GM18526 (cell line): ENCODE data around the gene SPON1.

Source experiments
- POLR2A ChIP-seq: IDR thresholded peaks from 3 replicates; pipeline ENCODE4 v1.6.1; 2011; ENCODE audit not compliant: insufficient read length; ENCODE audit errors: extremely low read depth

Gene SPON1

DNA sequence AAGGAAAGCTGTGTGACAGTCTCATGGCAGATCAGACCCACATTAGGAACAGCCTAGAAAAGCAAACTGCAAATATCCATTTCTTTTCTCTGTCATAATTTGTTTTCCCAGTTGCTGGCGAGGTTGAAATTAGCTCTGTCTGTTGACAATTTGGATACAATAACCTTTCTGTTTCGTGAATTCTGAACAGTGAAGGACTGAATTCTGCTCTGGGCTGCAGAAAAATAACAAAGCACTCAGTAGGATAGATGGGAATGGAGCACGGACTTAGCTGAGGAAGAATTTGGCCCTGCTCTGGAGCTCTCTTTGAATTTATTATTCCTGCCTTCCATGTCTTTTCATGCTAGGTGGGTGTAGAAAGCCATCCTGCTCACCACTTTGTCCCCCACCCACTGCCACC, 256.2 kb downstream of the SPON1 start:
- no peak for TF ChIP-seq POLR2A

DNA sequence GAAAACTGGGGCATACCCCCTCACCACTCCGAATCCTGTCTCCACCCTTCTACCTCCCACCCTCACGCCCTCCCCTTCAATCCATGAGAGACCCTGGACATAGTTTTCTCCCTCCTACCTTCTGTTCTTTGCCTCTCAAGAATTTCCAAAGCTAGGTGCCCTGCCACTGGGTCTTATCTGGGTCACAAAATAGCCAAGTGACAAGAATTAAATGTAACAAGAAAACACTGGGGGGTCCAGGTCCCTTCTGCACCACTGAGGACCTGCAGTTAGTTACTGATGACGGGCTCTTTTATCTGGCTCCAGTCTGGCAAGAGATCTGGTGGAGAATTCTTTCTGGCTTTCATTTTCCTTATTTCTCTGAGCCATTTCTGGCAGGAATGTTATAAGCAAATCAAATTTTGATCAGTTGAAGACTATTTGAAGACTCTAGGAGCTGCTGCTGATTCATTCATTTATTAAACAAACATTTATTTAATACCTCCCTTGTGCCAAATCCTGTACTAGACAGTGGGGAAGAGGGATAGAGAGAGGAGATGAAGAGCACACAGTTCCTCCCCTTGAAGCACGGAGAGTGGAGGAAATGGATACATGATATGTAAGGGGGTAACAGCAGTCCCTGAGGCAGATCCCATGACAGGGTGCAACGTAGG, 261.2 kb downstream of the SPON1 start:
- TF ChIP-seq POLR2A, result no peak

DNA sequence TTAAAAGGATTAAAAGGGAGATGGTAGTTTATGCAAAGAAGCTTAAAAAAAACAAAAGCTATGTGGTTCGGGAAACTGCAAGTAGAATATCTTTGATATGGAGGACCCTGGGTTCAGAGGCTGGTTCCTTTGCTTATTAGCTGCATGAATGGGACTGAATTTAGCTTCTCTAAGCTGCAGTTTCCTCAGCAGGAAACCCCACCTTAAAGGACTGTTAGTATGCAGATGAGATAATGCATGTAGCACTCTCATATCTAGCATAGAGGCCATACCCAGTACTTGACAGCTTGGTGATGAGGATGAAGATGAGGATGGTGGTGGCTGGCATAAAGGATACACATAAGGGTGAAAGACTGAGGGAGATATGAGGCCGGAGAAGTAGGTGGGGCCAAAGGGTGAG, 261.9 kb downstream of the SPON1 start:
- TF ChIP-seq POLR2A, result no peak

DNA sequence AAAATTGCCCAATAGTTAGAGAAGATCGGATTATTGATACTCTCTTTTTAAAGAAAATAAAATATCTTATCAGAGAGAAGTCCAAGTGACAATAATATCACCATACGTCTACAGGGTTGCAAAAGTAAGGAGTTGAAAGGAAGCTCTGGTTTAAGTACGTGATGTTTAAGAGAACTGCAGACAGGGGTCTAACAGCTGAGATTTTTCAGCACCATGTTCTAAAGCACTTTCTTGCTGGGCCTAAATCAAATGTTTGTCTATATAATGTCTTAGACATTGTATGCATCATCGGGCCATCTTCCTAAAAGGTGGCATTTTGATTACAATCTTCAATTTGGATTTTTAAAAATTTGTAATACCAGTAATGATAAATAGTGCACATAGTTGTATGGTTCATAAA, 263.1 kb downstream of the SPON1 start:
- TF ChIP-seq POLR2A, result no peak

DNA sequence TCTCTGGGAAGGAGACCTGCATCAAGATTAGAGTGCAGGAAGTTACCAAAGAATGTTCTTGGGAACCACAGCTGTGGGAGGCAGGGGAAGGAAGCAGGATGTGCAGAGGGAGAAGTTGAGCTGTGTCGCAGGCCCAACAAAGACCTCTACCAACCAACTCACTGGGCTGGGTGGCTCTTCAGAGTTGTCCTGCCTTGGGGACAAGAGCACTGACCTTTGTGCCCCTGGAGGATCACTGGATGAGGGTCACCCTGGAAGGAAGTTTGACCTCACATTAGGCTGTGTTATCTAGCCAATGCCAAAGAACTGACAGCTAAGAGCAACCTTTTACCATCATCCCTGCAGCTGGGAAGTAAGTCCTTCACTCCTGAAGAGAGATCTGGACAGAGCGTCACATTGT, 265.8 kb downstream of the SPON1 start:
- no peak for TF ChIP-seq POLR2A

DNA sequence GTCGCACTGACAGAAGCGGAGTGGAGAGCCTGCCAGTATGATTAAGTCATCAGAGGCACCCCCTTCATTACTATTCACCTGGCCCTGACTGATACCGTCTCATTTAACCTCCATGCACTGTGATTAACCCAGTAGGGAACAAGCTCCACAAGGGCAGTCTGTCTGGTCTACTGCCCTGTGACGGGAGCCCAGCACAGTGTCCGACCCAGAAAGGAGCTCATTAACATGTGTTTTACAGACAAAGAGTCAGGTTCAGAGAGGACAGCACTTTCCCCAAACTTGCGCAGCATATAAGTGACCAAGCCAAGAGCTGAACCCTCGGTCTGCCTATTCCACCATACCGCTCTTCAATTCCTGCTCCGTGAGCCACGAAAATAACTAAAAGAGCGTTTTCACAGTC, 266.9 kb downstream of the SPON1 start:
- no peak for TF ChIP-seq POLR2A

DNA sequence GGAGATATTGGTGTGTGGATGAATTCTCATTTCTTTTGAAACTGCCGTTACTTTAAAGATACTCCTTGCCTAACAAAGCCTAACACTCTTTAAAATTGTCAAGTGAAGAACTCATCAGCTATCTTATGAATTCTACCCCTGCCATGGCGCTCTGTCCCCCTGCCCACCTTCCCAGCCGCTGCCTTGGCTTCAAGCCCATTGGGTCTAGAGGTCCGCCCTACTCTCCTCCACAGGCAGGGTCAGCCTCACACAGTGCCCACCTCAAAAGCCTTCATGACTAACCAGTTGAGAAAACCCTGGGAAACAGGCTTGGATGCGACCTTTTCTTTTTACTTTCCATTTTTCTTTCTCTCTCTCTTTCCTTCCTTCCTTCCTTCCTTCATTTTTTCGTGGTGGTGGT, 267.9 kb downstream of the SPON1 start:
- TF ChIP-seq POLR2A, result no peak

DNA sequence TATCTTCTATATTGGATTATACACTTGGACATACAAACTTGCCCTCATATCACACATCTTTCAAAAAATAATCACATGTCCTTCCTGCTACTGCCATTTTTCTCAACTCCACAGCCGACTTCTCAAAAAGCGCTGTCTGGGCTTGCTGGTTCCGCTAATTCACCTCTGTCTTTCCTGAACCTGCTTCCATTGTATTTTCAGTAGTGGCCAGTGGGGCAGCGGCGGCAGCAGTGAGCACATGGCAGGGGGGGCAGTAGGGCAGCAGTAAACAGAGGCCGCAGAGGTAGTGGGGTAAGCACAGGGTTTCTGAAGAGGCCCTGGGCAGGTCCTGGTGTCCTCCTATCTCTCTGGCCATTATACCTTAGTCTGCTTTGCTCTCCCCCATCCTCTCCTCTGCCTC, 270.1 kb downstream of the SPON1 start:
- no peak for TF ChIP-seq POLR2A

DNA sequence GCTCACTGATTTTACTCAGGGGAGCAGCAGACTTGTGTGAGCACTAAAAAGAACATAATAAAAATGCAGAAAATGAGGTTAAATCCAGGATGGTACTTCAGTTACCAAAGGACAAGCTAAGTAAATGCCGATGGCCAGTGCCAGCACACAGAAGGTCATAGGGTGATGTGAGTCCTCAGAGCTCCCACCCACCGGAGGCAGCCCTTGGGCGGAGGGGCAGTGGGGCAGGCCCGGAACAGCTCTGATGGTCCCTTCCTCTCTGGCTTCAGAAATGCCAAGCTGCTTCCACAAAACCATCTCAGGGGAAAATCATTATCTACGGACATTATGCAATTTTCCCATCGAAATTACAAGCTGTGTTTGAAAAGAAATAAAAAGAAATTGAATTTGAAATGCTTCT, 271.9 kb downstream of the SPON1 start:
- TF ChIP-seq POLR2A, result no peak

DNA sequence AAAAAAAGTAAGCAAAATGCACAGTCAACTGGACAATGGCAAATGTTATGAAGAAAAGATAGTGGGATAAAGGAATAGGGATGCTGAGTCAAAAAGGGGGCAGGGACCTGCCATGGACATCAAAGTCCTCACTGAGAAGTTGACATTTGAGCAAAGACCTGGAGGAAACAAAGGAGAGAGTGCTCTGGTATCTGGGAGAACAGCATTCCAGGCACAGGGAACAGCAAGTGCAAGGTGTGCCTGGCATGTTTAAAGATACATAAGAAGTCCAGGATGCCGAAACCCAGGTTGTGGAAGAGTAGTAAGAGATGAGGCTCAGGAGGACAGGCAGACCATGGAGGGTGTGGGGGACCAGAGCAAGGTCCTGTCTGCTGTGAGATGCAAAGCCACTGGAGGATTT, 273.2 kb downstream of the SPON1 start:
- no peak for TF ChIP-seq POLR2A

DNA sequence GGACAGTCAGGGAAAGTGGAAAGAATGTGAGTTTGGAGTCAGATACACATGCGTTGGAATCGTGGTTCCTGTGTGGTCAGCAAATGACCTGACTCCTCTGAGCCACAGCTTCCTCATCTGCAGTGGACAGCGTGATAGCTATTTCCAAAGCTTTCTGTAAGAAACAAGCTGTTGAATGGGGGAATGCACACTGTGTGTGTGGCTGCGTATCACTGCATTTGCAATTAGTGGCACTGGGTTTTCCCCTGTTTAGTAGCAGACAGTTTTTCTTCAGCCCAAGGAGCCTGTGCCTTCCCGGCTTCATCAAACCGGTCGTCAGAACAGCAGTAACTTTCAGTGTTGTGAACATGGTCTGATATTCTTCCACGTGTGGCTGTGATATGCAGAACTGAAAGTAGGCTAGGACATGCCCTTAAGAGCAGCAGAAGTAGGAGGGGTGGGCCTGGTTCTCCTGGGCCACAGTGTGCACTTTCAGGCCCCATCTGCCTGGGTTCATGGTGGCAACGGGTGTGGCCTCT, 275.0 kb downstream of the SPON1 start:
- TF ChIP-seq POLR2A, result no peak

DNA sequence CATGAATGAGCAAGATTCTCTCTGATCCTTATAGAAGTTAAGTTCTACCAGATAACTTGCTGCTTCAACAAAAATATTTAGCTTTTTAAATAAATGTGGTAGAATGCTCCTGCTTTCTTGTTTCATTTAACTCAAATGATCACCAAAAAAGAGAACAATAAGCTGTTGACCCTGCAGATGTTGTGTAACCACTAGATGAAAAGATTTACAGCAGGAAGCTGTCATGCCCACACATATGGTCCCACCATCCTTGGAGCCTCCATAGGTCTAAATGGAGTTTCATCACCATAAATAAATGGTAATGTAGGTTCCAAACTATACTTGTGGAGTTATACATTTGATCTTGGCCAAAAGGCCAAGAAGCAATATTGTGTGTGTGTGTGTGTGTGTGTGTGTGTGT, 277.7 kb downstream of the SPON1 start:
- no peak for TF ChIP-seq POLR2A

DNA sequence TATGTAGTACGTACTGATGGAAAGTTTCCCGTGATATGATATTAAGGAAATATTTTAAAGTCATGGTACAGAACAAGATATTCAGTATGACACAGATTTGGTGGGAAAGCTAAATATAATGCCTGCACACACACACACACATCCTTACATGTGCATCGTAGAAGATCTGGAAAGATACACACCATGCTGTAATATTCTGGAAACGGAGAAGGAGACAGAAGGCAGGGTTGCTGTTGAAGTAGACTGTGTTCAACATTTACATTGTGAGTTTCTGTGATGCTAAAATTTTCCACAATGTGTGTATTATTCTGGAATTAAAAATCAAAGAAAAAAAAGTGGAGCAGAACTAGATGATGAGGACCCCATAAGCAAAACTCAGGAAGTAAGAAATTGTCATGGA, 278.4 kb downstream of the SPON1 start:
- TF ChIP-seq POLR2A, result no peak

DNA sequence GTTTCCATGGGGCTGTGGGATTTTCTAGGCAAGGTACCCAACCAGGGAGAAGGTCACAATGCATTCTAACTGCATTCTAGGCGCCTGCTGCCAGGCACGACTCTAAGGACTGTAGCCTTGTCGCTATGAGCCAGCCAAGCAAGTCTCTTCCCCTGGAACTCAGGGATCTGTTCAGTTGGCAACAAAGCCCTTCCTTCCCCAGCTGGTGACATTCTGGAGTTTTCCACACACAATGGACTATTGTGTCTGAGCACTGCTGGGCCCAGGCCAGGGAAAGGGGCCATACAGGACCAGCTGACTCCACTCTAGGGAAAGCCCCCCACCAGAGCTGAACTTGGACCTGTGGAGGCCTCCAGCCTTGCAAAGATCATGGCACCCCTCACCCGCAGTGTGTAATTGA, 279.7 kb downstream of the SPON1 start:
- TF ChIP-seq POLR2A, result no peak

DNA sequence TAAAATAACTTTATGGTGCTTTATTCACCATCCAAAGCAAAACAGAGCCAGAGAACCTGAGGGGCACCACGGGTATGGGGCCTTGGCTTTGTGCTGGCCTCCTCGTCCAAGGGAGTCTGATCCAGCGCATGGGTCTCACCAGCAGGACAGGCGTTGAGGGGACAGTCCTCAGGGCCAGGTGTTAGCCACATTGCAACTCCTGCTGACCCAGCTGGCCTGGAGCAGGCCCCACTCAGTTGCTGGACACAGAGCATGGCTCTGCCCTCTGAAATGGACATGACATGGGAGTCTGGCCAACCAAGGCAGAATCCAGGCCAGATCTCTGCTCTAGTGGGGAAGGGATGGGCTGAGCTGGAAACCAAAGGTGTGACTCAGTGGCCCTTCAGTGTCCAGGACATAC, 280.2 kb downstream of the SPON1 start:
- TF ChIP-seq POLR2A, result no peak

DNA sequence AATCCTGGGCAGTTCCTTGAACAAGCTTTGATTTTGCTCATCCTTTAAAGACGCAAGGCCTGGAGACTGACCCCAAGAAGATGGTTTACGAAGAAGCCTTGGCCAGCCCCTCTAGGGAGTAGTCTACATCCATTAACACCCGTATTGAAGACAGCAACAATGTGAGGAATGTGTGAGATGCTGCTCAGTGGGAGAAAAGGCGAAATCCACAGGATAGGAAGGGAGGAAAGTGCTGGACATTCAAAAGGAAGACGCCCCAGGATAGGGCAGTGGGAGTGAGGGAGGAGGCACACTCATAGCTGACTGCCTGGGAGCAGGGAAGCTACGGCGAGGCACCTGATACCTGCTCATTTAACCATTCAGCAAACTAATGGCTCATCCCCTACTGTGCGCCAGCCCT, 282.4 kb downstream of the SPON1 start:
- no peak for TF ChIP-seq POLR2A

DNA sequence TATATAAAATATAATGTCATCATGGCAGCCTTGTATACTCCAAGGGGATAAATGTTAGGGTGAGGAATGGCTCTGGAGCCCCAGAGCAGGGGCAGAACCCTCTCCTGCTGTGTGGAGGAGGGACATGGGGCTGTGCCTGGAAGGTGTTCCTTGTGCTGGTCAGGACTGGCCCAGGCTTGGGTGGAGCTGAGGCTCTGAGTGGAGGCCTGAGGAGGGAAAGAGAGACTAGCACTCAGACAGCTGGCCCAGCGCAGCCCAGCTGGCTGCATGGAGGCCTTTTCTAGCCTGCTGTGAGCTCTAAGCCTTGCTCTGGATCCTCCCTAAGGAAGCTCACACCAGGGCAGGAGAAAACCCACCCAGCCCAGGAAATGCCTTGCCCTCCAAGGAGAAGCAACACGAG, 282.9 kb downstream of the SPON1 start:
- no peak for TF ChIP-seq POLR2A

DNA sequence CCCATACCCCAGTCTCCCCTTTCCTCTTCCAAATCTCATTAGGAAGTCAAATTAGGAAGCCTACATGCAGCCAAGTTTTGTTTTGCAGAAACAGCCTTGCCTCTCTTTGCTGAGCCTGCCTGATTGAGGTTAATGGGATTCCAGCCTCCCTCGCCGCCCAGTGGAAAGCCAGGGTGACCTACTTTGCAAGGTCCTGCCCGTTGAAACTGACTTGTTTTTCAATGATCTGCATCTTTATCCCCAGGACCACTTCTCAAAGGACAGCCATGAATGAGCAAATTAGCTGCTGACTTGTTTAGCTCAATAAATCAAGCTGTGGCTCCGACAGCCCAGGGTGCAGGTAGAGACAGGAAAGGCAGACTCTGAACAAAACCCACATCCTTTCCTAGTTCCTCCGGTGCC, 286.1 kb downstream of the SPON1 start:
- no peak for TF ChIP-seq POLR2A
